GM21528 (cell line): ENCODE results near the gene GTF3C5.
"Not testable (repeated sequence)": the region's sequence is repeated elsewhere in the genome, so short reads cannot be mapped to it uniquely, and the experiment has no call there.

Source experiments
- ATAC-seq: cut with Tn5 transposase; IDR thresholded peaks from one replicate; pipeline ENCODE4 v1.9.1; 2021; ENCODE audit warnings: mild to moderate bottlenecking, moderate library complexity; ENCODE audit not compliant: unreplicated experiment, low FRiP score

GTF3C5 gene

DNA sequence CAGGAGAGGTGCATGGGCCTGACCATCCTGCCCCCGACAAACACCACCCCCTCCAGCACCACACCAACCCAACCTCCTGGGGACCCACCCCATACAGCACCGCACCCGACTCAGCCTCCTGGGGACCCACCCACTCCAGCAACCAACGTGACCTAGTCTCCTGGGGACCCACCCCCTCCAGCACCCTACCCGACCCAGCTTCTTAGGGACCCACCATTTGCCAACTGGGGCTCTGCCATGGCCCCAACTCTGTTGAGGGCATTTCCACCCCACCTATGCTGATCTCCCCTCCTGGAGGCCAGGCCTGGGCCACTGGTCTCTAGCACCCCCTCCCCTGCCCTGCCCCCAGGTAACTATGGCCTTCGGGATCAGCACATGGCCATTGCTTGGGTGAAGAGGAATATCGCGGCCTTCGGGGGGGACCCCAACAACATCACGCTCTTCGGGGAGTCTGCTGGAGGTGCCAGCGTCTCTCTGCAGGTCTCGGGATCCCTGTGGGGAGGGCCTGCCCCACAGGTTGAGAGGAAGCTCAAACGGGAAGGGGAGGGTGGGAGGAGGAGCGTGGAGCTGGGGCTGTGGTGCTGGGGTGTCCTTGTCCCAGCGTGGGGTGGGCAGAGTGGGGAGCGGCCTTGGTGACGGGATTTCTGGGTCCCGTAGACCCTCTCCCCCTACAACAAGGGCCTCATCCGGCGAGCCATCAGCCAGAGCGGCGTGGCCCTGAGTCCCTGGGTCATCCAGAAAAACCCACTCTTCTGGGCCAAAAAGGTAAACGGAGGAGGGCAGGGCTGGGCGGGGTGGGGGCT lies 35.6 kb downstream of the GTF3C5 start:
- no peak for ATAC-seq

GRCh38 chr9:133067006-133067405 lies 36.2 kb downstream of the GTF3C5 start:
- ATAC-seq, result no peak

GRCh38 chr9:133067813-133068212 lies 37.0 kb downstream of the GTF3C5 start:
- ATAC-seq, result no peak

- ATAC-seq, result not testable (repeated sequence)
Measured at GRCh38 chr9:133068431-133068830, 37.6 kb downstream of the GTF3C5 start.

- ATAC-seq, result not testable (repeated sequence)
Measured at GRCh38 chr9:133070500-133070961, 39.7 kb downstream of the GTF3C5 start.

GRCh38 chr9:133070985-133071384 lies 40.2 kb downstream of the GTF3C5 start:
- not testable (repeated sequence) for ATAC-seq

DNA sequence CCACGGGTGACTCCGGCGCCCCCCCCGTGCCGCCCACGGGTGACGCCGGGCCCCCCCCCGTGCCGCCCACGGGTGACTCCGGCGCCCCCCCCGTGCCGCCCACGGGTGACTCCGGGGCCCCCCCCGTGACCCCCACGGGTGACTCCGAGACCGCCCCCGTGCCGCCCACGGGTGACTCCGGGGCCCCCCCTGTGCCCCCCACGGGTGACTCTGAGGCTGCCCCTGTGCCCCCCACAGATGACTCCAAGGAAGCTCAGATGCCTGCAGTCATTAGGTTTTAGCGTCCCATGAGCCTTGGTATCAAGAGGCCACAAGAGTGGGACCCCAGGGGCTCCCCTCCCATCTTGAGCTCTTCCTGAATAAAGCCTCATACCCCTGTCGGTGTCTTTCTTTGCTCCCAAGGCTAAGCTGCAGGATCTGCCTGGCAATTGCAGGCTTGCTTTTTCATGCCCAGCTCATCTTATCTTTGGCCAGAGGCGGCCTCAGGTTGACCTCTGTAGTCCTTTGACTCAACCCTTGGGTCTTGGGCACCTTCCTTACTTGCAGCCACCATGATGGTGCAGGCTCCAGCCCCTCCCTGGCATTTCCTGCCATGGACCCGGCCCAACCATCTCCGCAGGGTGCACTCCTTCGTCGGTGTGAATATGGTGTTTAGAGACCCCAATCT lies 40.8 kb downstream of the GTF3C5 start:
- ATAC-seq, result no peak

- ATAC-seq, result not testable (repeated sequence)
Measured at GRCh38 chr9:133072210-133072609, 41.4 kb downstream of the GTF3C5 start.

- no peak for ATAC-seq
Measured at GRCh38 chr9:133073086-133074014, 42.6 kb downstream of the GTF3C5 start.

DNA sequence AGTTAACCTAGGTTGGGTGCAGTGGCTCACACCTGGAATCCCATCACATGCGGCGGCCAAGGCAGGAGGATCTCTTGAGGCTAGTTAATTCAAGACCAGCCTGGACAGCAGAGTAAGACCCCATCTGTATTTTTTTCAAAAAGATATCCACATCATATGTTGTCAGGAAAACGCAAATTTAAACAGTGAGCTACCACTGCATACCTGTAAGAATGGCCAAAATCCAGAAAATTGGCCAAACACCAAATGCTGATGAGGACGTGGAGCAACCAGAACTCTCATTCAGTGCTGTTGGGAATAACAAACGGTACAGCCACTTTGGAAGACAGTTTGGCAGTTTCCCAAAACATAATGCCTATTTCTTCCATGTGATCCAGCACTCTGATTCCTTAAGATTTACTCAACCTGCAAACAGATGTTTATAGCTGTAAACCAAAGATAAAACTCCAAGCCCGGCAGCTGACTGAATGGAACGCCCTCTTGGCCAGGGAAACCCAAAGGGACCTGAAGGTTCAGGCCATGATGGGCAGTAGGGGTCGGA lies 43.4 kb downstream of the GTF3C5 start:
- no peak for ATAC-seq

GRCh38 chr9:133075925-133076630 lies 45.3 kb downstream of the GTF3C5 start:
- ATAC-seq, result no peak

GRCh38 chr9:133076691-133077090 lies 45.9 kb downstream of the GTF3C5 start:
- ATAC-seq, result no peak

GRCh38 chr9:133078486-133078885 lies 47.7 kb downstream of the GTF3C5 start:
- no peak for ATAC-seq

DNA sequence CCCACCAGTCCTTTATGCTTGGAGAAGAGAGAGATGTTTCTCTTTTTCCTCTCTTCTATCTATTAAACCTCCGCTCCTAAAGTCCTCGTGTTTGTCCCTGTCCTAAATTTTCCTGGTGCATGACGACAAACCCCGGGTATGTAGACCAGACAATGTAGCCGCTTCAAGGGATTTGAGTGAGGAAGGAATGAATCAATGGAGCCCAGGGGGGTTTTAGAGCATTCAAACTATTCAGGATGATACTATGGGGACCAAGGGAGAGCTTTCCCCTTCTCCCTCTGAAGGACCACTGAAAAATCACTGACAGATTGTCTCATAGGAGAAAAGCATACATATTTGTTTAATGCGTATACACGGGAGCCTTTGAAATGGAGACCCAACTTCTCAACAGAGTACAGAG lies 49.4 kb downstream of the GTF3C5 start:
- no peak for ATAC-seq

- not testable (repeated sequence) for ATAC-seq
Measured at GRCh38 chr9:133080786-133081779, 50.3 kb downstream of the GTF3C5 start.

GRCh38 chr9:133081957-133082644 lies 51.3 kb downstream of the GTF3C5 start:
- ATAC-seq, result not testable (repeated sequence)

DNA sequence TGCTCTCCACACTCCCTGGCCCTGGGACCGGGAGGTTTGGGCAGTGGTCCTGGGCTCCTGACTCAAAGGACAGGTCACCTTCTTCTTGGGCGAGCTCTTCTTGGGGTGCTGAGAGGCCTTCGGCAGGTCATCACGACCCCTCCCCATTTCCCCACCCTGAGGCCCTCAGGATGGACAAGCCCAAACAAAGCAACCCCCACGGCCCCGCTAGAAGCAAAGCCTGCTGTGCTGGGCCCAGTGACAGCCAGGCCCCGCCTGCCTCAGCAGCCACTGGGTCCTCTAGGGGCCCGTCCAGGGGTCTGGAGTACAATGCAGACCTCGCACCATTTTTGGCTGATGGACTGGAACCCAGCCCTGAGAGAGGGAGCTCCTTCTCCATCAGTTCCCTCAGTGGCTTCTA lies 52.9 kb downstream of the GTF3C5 start:
- not testable (repeated sequence) for ATAC-seq
